NCI-H345 treated with DMSO at 0.1 percent for 48 hours (cell line): ENCODE data around the gene ABLIM2.

ENCODE experiments used
- DNase-seq: peaks from one replicate; lab custom pipeline; 2025; ENCODE audit not compliant: unreplicated experiment; lab: John Stamatoyannopoulos, UW

The ABLIM2 gene

DNA sequence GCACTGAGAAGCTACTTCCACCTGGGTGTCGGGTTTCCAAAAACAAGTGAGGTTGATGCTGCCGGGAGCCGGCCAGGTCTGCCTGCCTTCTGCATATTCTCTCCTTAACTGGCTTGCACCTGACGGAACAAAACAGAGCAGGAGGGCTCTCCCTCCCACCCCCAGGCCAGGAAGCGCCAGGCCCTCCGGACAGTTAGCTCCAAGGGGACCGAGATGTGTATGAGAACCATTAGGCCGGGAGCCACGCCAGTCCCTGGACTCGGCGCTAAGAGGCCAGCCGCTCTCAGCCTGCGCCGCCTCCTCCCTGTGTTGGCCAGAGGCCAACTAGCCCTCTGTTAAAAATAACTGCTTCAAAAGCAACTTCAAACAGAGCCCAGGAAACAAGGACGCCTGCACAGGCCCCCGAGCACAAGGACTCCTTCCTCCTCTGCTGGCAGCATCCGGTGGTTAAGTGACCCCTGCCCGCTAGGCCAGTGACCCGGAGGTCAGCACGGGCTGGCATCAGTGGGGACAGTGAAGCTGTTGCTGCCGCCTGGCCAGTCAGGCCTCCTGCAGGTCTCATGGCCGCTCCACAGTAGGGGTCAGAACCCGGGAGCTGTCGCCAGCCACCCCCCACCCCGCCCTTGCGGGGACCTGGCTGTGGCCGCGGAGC is 107.9 kb downstream of the ABLIM2 start:
- peak; percentile 72 for DNase-seq

DNA sequence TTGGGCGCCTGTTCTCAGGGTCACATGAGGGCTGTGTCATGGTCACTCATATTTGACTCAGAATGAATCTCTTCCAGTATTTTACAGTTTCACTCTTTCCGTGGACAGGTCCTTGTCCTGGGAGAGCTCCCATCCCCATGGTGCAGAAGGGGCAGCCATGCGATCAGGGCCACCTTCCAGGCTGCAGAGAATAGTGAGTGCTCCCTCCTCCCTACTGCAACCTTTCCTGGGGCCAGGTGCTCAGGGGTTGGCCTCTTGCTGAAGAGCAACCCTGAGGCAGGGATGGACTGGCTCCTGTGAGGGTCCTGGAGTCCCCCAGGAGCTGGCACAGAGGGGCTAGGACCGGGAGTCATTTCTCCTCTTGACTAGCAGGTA is 108.4 kb downstream of the ABLIM2 start:
- DNase-seq = no peak

DNA sequence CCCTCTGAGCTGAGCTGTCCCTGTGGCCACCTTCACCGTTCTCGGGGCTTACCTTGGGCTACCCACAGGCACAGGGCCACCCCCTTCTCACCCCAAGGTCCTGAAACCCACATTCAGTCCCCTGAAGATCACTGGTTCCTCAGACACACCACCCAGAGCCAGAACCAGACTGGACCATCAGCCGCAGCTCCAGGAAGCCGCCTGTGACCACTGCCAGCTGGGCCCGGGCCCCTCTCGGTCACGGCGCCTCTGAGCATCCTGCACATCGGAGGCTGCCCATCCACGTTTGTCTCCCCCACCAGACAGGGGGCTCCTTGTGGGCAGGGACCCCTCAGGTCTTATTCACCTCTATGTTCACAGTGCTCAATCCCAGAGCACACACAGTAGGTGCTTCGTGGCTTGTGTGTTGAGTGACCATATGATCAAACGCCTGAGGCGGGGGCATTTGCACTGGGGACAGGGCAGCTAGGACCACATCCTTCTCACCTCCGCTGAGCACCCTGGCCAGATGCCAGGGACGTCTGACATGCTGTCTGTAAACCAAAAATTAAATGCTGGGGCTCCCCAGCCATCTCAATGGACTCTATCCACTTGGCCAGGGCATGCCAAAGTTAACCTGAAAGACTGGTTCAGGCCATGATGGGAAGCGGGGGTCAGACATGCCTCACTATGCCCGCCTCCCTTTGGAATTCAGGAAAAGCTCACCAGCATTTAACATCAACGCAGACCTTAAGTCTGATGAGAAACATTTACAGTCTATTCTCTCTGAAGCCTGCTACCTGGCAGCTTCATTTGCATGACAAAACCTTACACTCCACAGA is 109.5 kb downstream of the ABLIM2 start:
- DNase-seq = no peak

DNA sequence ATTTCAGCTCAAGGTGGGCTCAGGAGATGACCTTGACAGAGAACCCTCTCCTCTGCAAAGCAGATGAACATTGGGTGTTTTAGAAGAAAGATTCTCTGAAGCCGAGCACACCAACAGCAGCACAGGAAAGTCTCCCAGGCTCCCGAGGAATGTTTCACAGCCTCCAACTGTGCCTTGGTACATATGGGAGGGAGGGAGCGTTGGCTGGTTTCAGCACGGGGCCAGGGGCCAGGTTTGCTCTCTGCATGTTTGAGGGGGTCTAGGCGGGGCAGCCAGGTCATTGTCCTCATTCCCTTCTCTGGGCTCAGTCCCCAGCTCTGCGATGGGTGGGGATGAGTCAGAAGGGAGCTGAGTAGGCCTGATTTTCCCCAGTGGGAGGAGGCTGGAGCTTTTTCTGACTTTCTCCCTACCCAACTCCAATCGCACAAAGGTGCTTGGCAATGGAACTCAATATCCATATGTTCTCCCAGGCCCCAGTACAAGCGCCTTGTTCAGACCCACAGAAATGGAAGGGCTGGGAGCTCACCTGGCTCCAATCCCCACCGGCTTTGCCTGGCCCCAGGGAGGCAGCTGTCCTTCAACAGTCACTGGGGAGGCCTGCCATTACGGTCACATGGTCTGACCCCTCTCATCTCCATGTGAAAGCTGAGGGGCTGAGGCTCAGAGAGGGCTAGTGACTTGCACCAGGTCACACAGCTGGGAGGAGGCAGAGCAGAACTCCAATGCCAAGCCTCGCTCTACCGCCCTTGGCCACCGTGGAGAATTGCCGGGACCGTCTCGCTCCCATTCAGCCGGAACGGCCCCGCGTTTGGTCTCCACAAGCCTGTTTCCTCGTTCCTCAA is 110.6 kb downstream of the ABLIM2 start:
- no peak for DNase-seq

DNA sequence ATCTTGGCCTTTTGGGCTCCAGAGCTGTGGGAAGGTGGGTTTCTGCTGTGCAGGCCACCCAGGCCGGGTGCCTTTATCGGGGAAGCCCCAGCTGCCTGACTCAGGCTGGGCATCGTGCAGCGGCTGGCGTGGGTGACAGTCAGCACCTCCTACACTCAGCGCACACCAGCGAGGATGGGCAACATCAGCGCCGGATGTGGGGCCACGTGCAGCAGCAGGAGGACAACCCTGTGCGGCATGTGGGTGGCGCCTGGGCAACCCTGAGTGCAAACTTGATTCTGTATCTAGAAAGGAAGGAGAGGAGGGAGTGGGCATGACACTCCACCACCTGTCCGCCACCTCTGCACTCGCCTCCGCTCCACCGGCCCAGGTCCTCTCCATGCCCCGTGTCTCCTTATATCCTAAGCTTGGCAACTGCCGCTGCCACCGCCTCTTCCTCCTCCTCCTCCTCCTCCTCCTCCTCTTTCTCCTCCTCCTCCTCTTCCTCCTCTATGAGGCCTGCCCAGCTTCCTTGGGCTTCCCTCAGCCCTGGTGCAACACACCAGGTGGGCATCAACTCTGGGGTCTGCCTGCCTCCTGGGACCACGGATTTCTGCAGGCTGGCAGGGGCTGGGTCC is 111.6 kb downstream of the ABLIM2 start:
- no peak for DNase-seq

DNA sequence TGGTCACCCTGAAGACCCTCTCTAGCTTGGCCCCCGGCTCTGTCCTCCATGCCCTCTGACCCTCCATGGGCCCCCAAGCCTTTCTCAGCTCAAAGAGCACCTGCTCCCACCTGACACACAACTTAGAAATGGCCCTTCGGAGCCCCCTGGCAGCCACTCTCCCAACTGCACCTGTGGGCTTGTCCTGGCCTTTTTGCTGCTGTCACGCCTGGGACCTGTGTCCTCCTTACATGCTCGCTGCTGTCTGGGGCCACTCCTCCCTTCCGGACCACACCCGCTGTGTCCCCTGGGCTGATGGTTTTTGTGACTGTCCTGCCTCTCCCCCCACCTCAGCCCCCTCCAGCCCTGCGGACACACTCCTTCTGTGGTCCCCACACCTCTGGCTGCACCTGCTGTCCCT is 112.7 kb downstream of the ABLIM2 start:
- no peak for DNase-seq

DNA sequence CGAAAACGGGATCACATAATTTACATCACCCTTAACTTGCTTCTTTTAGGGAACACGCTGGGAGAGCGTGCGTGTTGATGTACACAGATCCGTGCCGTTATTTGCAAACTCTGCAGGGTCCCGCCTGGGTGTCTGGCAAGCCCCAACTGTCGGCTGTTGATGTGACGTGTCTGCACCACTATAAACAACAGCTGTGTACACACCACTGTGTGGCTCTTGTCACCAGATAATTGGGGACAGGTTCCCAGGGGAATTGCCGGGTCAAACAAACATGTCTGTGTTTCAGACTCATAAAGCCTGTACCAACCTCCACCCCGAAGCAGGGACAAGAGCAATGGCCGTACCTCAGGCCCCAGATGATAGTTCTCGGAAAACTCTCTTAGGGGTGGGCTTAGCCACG is 113.9 kb downstream of the ABLIM2 start:
- peak; percentile 94 for DNase-seq

DNA sequence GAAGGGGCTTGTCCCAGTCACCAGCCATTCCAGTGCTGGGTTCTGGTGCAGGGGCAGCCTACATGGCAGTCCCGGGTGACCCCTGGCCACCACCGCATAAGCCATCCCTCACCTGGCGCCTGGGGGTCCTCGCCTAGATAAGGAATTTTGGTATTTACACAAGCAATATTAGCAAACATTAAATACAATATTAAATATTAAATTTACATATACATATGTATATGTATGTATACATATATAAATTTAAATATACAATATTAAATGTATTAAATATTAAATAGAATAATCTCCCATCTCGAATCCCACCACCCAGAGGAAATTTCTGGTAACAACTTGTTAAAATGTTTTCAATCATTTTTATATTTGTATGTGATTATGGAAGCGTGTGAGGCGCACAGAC is 114.4 kb downstream of the ABLIM2 start:
- no peak for DNase-seq

DNA sequence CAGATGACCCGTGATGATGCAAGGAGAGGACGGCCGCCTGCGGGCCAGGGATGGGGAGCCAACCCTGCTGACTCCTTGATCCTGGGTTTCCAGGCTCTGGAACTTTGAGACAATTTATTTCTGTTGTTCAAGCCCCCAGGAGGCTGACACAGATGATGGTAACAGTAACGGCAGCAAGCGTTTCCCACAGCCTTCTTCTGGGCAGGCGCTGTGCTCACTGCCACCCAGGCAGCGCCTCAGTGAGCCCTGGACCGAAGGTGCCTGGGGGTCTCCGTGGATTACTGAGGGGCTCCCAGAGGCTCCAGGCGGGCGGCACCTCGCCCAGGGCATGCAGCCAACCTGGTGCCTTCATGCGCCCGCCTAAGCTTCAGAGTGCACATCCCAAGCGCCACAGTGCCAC is 115.0 kb downstream of the ABLIM2 start:
- no peak for DNase-seq

DNA sequence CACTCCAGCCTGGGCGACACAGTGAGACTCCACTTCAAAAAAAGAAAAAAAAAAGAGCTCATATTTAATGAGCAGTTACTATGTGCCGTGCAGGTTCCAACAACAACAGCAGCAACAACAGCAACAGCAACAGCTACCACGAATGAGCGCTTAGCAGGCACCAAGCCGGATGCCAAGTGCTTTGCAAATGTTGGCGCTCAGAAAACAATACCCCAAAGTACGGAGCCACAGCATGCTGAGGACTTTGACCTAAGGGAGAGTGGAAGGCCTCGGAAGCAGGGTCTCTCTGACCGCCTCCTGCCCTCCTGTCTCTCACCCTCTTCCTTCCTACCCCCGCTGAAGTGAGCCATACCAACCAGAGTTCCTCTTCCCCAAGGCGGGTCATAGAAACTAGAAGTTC is 116.7 kb downstream of the ABLIM2 start:
- no peak for DNase-seq

DNA sequence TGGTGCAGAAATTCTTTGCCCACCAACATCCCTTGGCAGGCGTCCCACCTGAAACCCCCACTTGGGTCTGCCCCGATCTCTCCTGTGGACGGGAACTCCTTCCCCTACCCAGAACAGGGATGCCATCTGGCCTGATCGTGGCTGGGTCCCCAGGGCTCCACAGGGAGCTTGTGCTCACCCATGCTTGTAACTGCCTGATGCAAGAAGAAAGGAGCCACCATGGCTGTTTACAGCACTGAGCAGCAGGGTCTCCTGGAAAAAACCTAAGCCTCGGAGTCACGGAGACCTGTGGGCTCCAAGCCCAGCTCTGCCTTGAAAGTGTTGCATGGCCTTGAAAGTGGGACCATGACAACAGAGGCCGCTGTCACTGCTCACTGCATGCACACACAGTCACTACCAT is 117.4 kb downstream of the ABLIM2 start:
- DNase-seq = no peak

DNA sequence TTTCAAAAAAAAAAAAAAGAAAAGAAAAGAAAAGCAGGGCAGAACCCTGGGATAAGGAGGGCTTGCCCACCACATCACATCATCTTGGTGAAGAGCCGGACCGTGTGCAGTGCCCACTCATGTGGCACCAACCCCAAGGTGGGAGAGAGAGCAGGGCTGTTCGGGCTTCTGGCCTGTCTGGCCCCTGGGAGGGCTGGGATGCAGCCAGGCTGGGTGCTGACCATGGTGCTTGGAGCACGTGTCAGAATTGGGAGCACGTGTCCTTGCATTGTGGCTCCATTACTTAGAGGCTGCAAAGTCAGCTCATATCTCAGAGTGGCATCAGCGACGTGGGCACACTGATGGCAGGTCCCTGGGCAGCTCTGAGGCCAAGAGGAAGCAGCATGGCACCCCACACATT is 118.0 kb downstream of the ABLIM2 start:
- no peak for DNase-seq

DNA sequence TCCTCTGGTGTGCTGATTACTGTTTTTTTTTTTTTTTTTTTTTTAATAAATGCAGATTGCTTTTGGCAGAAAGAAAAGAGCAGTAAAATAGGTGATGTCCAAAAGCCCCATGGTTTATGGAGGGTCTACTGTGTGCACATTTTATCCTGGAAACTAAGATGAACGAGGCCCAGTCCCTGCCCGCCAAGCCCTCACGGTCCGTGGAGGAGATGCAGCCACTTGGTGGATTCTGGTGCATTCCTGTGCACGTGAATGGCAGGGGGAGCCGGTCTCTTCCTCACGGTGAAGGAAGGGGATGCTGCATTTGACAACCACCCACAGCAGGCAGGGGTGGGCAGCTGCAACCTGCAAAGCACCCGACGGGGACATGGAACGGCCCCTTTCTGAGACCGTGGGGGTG is 118.8 kb downstream of the ABLIM2 start:
- DNase-seq = no peak

DNA sequence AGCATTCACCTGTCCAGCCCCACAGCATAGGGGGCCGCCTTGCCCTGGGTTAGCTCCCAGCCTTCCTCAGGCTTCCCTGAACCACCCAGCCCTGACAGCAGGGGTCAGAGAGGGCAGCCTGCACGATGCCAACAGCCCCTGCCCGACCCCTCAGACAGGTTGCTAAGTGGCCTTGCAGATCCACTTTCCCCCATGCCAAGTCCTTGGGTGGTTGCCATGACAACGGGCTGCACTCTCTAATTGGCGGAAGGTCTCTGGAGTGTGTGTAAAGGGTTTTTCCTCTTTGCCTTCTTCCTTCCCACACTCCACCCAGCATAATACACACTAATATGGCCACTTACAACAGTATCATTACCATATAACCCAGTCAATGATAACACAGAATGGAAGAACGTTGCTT is 119.3 kb downstream of the ABLIM2 start:
- DNase-seq = peak; percentile 32

DNA sequence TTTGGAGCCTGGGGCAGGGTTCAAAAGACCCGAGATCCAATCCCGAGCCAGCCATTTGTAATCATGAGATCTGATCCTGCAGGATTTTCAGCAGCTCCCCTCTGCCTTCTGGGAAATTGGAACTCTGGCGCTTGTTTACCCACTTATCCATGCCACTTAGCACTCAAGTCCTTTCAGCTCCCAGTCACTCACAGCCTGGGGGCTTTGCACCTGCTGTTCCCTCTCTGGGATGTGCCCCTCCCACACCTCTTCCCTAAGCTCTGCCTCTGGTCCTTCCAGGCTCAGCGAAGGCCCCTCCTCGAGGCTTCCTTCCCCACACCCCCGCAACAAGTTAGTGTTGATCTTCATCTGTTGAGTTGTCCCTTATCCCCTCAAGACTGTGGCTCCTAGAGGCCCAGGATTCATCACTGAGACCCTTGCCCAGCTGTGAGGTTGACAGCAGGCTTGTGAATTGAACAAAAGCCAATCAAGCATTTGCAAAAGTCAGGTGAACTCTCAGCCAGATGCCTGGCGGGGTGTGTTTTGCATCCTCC is 119.8 kb downstream of the ABLIM2 start:
- DNase-seq = peak; percentile 93

DNA sequence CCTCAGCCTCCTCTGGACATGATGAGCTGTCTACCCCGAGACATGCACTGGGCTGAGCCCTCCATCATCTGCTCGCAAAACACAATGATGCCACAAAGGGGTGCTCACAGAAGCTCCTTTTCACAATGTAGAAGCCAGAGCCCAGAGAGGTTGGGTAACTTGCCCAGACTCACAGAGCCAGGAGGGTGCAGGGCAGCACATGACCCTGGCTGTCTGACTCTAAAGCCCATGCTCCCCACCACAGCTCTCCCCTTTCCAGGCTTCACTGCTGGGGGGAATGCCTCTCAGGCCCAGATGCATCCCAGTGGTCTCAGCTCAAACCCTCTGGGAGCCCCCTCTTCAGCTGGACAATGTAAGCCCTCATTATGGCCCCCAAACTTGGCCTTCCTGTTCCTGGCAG is 120.5 kb downstream of the ABLIM2 start:
- DNase-seq = no peak

DNA sequence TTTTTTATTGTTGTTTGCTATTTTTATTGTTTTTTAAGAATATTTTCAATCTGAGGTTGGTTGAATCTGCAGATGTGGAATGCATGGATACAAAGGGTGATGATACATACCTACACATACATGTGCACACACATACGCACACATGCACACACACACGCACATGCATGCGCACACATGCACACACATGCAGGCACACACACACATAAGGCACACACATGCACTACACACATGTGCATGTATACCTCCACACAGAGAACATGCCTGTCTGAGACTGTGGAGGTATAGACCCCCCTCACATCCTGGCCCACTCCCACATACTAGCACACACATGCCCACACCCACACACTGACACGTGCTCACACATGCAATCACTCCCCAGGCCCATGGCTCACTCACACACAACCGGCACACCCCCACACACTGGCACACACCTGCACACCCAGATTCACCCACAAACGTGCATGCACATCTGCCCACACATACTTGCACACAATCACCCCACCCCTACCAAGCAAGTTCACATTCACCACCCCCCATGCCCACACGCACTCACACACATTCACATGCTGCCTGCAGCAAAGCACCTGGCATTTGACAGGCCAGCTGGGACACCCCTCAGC is 121.4 kb downstream of the ABLIM2 start:
- DNase-seq = no peak

DNA sequence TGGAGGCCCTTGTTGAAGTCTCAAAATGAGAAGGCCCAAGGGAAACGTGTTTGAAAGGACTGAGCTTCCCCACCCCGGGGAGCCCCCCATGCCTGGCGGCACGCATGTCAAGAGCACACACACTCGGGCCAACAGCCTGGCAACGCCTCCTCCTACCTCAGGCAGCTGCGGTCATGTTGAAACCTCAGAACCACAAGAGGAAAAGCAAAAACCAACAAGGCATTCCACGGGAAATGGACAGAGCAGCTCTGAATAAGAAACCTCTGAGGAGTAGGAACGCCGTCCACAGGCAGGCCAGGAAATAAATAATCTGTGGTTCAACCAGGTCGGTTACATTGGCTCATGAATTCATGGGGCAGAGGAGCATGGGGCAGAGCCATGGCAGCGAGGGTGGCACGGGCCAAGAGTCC is 123.2 kb downstream of the ABLIM2 start:
- peak; percentile 74 for DNase-seq

DNA sequence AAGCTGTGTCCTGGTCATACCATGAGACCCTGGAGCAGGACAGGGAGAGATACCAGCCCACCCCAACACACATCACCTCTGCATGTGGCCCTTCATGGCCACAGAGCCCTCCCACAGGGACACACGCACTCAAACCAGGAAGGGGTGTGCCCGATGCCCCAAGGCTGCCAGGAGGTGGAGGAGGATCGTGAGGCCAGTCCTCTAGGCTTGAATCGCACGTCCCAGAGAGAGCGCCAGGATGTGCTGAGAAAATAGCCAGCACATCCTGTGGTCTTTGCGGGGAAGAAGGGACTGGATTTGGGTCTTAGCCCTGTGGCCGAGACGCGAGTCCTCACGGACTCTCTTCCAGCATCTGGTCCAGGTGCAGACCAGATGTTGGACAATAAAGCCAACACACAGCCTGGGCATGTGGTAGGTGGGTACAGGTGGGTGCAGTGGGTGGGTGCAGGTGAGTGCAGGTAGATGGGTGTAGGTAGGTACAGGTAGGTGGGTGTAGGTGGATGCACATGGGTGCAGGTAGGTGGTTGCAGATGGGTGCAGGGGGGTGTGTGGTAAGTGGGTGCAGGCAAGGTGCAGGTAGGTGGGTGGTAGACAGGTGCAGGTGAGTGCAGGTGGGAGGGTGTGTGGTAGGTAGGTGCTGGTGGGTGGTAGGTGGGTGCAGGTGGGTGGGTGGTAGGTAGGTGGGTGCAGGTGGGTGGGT is 124.6 kb downstream of the ABLIM2 start:
- no peak for DNase-seq

DNA sequence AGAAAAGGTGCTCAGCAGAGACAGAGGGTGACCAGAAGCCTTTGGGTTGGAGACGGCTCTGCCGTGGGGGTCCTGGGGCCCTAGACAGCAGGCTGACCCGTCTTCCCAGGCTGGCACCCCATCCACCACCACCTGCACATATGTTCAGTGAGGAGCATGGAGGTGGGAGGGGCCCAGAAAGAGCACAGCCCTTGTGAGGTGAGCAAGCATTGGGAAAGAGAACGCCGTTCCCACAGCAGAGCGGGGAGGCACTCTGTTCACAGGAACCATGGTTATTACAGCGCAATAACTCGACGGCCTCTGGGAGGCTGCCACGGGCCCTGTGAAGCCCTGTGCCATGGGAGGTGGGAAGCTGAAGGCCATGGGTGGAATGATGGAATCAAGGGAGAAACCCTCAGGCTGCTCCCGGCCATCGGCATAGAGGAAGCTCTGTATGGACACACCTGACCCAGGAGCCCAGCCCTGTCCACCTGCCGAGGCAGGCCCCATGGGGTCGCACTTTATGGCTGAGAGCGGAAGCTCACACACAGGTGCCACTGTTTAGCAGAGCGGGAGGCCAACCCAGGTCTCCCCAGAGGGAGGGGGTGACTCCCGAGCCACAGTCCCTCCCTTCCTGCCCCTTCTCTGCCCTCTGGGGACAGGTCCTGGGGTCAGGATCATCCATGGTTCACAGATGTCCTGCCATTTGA is 125.4 kb downstream of the ABLIM2 start:
- DNase-seq = no peak
